D721Med (cell line): ENCODE results near the gene SPHK1.

ENCODE experiments used
- DNase-seq: peaks from one replicate; pipeline ENCODE4 v3.0.0; 2011; ENCODE audit warnings: low spot score; ENCODE audit not compliant: insufficient read length
- FAIRE-seq: peaks from 2 replicates; lab custom pipeline; 2011; peaks lifted over from hg19 to GRCh38; lab: Jason Lieb, UNC
- TF ChIP-seq, protein P1 (sequence below): IDR thresholded peaks from 2 replicates; pipeline ENCODE4 v1.5.1; 2012; ENCODE audit warnings: mild to moderate bottlenecking, control low read depth; ENCODE audit not compliant: insufficient read depth; ENCODE audit errors: missing control alignments

The SPHK1 gene

DNA sequence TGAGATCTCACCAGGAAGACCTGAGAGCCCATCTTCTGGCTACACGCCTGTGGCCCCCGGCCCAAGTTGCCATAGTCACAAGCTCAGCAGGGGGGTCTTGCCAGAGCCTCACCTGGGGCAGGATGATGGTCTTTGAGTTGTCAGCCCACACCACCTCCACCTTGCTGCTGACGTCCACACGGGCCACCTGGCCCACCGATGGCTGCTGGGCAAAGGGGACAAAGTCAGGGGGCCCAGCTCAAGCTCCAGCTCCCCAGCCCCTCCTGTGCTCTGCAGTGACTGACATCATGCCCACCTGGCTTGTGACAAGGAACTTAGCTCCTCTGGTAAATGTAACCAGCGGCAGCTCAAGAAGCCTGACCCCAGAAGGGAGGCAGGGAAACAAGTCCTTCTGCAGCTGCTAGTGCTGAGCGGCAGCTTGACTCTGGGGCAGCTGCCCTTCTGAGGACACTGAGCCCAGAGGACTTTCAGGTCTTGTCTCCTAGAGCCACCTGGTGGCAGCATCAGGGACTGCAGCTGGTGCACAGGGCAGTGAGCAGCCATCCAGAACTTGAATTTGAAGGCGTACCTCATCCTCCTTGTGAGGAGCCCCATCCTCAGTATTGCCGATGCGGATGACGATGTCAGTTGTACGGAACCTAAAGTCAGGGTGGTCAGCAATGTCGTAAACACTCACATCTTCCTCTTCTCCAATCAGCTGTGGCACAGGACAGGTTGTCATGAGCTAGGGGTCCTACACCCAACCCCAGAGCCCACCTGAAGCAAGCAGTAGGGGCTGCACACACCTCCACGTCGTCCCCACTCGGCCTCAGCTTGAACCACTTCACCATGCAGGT, 13.5 kb downstream of the SPHK1 start:
- FAIRE-seq (no peak), DNase-seq (peak; percentile 93)
- TF ChIP-seq, protein P1, sequence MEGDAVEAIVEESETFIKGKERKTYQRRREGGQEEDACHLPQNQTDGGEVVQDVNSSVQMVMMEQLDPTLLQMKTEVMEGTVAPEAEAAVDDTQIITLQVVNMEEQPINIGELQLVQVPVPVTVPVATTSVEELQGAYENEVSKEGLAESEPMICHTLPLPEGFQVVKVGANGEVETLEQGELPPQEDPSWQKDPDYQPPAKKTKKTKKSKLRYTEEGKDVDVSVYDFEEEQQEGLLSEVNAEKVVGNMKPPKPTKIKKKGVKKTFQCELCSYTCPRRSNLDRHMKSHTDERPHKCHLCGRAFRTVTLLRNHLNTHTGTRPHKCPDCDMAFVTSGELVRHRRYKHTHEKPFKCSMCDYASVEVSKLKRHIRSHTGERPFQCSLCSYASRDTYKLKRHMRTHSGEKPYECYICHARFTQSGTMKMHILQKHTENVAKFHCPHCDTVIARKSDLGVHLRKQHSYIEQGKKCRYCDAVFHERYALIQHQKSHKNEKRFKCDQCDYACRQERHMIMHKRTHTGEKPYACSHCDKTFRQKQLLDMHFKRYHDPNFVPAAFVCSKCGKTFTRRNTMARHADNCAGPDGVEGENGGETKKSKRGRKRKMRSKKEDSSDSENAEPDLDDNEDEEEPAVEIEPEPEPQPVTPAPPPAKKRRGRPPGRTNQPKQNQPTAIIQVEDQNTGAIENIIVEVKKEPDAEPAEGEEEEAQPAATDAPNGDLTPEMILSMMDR, result peak; percentile 99

DNA sequence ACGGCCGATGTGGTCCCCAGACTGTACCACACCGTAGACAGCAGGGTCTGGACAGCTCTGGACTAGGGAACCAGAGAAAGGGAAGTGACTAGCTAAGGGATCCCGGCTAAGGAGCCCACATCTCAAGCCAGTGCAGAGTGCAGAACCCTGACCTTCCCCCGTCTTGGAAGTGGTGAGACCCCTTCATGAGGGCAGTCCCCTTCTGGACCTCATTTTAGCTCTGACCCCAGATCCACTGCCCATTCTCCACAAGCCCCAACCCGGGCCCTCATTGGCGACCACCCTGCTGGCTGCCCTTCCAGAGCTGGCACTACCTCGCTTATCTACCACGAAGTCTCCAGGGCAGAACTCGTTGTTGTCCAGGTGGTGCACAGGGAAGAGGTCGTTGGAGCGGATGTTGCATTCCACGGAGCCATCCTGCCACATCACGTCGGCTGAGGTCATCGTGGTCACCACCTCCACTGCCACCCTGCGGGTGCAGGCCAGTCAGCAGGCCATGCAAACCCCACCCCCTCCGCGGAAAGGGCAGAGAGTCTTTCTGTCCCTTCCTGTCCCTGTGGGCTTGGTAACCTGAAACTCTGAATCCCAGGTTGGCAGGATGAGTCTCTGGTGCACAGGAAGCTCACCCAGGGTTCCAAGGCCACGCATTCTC, 14.2 kb downstream of the SPHK1 start:
- no peak for FAIRE-seq
- DNase-seq, result no peak
- TF ChIP-seq, protein P1, result no peak

DNA sequence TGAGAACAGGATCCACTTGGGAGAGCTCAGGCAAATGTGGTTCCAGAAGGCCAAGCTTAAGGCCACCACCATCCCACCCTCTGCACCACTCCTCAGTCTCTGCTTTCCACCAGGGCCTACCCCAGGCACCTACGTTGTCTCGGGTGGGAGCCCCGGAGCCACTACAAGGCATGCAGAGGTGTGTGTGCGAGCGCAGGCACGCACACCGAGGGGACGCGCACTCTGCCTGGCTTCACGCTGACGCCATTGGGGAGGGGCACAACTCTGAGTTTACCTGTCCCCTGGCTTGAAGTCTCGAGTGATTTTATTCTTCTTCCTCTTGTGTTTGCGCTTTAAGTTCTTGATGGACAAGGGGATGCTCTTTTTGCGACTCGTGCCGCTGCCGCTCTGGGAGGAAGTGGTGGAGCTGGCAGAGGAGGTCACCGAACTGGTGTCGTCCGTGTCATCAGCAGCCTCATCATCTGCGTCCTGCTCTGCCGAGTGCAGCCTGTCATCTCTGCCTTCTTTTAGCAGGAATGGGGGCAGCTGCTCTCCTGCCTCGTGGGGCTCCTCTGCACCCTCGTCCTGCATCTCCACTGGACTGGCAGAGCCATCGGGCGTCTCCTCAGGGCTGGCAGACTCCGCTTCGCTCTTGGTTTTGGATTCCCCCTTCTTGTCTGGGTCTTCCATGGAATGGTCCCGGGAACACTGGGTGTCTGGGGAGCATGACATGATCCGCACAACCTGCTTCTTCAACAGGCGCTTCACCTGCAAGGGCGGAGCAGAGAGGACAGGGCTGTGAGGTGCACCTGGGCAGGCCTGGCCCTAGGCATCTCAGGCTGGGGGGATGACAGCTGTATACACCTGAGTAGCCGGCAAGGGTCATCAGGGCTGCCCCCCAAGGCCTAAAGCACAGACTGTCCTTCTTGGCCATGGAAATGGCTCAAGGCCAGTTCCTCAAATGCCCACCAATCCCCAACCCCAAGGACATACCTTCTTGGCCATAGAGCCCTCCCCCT, 15.1 kb downstream of the SPHK1 start:
- DNase-seq (no peak), FAIRE-seq (no peak)
- TF ChIP-seq, protein P1, result no peak

DNA sequence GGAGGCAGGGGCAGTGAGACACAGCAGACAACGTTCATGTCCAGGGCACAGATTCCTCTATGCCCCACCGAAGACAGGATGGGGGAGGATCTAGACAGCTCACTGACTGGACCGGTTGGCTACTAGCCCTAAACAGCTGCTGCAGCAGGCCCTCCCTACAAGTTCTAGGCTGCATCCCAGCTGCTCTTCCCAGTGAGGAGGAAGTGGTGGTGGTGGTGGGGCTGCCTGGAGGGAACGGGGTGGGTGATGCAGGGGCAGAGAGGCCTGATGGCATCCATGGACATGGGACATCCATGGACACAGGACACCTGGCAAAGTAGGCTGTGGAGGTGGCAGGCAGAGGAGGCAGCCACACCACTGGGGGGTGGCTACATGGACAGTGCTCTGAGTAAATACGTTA, 18.3 kb downstream of the SPHK1 start:
- TF ChIP-seq, protein P1, result no peak
- no peak for FAIRE-seq
- no peak for DNase-seq

DNA sequence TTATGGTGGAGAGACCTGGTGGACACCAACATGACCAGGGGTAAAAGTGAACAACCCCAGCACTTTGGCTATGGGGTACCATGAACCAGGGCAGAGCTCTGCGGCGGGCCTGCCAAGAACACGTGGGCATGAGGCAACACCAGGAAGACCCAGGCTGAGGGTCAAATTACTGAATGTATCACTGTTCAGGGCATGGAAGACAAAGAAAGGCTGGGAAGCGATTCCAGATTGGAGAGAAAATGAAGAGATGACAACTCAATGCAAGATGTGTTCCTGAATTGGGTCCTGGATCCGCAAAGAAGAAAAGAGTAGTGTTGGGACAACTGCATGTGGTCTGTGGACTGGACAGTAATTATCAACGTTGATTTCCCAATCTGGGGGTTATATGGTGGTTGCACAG, 19.8 kb downstream of the SPHK1 start:
- no peak for FAIRE-seq
- TF ChIP-seq, protein P1, result no peak
- DNase-seq, result no peak

DNA sequence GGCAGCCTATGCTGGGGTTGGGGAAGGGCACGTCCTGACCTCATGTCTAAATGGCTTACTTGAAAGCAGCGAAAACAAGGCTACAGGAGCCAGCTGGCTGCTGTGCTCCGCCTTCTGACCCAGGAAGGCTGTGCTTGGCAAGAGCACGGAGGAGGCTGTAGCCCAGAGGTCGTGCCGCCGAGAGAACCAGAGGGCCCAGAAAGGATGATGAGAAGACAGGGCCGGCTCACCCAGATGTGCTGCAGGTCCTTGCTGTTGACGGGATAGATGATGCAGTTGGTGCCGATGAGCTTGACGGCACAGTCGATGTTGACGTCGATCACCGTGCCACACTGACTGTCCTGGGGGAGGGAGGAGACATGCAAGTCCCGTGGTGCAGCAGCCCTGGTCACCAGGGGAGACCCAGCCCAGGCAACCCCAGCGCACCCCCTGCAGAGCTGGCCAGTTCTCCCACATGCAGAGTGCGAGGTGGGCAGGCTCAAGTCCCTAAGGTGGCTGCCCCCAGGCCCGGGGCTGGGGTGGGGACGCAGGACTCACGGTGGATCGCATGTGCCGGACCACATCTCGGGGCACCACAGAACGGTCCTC, 20.7 kb downstream of the SPHK1 start:
- TF ChIP-seq, protein P1, result no peak
- DNase-seq (no peak), FAIRE-seq (no peak)
